H1 (cell line): Measurements from ENCODE around the gene LHPP. TPM values are rescaled to one million over a fixed set of nuclear protein-coding genes. Genes with fewer than 3 reads are reported as not detected.

ENCODE experiments used
- GABPA ChIP-seq: IDR thresholded peaks from 2 replicates; pipeline ENCODE4 v1.6.1; 2011; ENCODE audit warnings: mild to moderate bottlenecking, low read length, moderate library complexity, borderline replicate concordance; ENCODE audit not compliant: insufficient read depth
- KDM4A ChIP-seq: IDR thresholded peaks from one replicate; pipeline ENCODE4 v1.7.1; 2012; ENCODE audit warnings: low read depth, mild to moderate bottlenecking, moderate library complexity, low read length, inconsistent platforms; ENCODE audit not compliant: severe bottlenecking
- RBBP5 ChIP-seq: IDR thresholded peaks from 2 replicates; pipeline ENCODE4 v1.7.1; 2012; ENCODE audit warnings: low read depth, mild to moderate bottlenecking, inconsistent platforms, low read length, moderate library complexity, borderline replicate concordance
- polyA plus RNA-seq, 7 experiments: library from polyadenylated mRNA; depleted of rRNA in 3 of 7; stranded (reverse) in 5 of 7; unstranded in 2 of 7; fragments of >200 nt in 5 of 7; fragments of 200-250 nt in 2 of 7; gene quantifications; 1 replicate in 5 of 7; 2 replicates in 1 of 7; 4 replicates in 1 of 7; pipeline versions ENCODE4 v1.2.1 to v1.2.3, GENCODE V29; 2011 to 2013; ENCODE audit warnings: missing spikeins in 2 of 7, mixed read lengths in 2 of 7
- total RNA-seq: library from RNA; stranded (reverse); fragmentation: NEBNext Ultra II Directional; extraction: Animal tissue kit (Norgen Biotek cat#: 25700); gene quantifications from 2 replicates; pipeline ENCODE4 v1.2.1, GENCODE V29; 2021

LHPP gene
- total and polyA plus RNA-seq, 2 of the 8 experiments (the other 6 are each of a cell fraction or from before 2014, with no cell fraction given) = 26.0 to 45.0 TPM

- TF ChIP-seq RBBP5 (0 out of 2 replicates have a peak, but pooled peaks have one; percentile 13), KDM4A (peak; percentile 87), GABPA (0 out of 2 replicates have a peak, but pooled peaks have one; percentile 50)
These were observed 13.7 kb upstream of the LHPP start (continued) for GRCh38 chr10:124447751-124448466.
